Measurements from ENCODE around the gene DFFB. TPM values are rescaled to one million over a fixed set of nuclear protein-coding genes. Genes with fewer than 3 reads are reported as not detected.

Gene DFFB
- total and polyA plus RNA-seq, 2 of the 13 experiments (the other 11 are each of a cell fraction or from before 2014, with no cell fraction given) = 4.6 to 9.3 TPM

GRCh38 chr1:3902111-3902511 is 44.8 kb downstream of the DFFB start:
- BruUV-seq (replicated peaks) = no TSS peak
- ChIA-PET POLR2A (no interaction called here), CTCF (ENCODE audit: low intra/inter-chr PET ratio, low total read pairs) (no interaction called here)
- Histone ChIP-seq H3K4me2 (ENCODE audit: low read depth, low read length) (peak overlapping the region; percentile 64; the same call in 1 of the 2 replicates), H3K27ac (ENCODE audit: extremely low read length, insufficient read depth, low read length) (peak overlapping the region; percentile 57), H3K36me3 (replicated peaks in 1 of 2; ENCODE audit: control insufficient read depth in 1 of 2, insufficient read depth in 2 of 2, low read length in 2 of 2) (no peaks in the 10 kb centered on the region), H3K4me3 (replicated peaks in 1 of 3; ENCODE audit: insufficient read depth in 1 of 3, low read depth in 2 of 3, low read length in 3 of 3) (no peak overlapping the region), H2AFZ (ENCODE audit: low read length) (no peak overlapping the region), H4K20me1 (ENCODE audit: insufficient read depth, low read length) (no peaks in the 10 kb centered on the region), H3K4me1 (ENCODE audit: insufficient read depth, low read length) (peaks cover 58% of the 10 kb centered on the region), H3K27me3 (ENCODE audit: control insufficient read depth in 1 of 2, insufficient read depth in 2 of 2, low read length in 2 of 2) (no peaks in the 10 kb centered on the region; a peak in 1 of 5 replicates), H3K9me3 (ENCODE audit: low read length) (peaks cover 4% of the 10 kb centered on the region; the same call in 1 of the 2 replicates), H3K9ac (ENCODE audit: insufficient read depth, low read depth, low read length) (no peak overlapping the region), H3K79me2 (ENCODE audit: insufficient read depth, low read length) (peaks cover 30% of the 10 kb centered on the region)
- in situ Hi-C loops (cut with HindIII; ENCODE audit: extremely low pct_ligation_motif_present, low pct_unique_long_range_greater_than_20kb) (loop anchor here (25.0 kb wide), 1 partner anchor 160 kb away; no protein-coding TSS in a partner anchor), intact Hi-C loops (cut with micrococcal nuclease; ENCODE audit: unreplicated experiment) (loop anchor here (10.0 kb wide), 1 partner anchor 127 kb away; the partner anchor contains the start of gene SMIM1)
- FAIRE-seq = no peak
- no peak for ATAC-seq
- DNase-seq (ENCODE audit: low spot score) = no peak
- WGBS (ENCODE audit: low lambda C conversion rate) = 94% methylated on average over 15 of the region's 15 CpGs
- no peak for TF ChIP-seq JDP2 (CRISPR knock-in tag; IDR thresholded peaks at IDR 0.05; ENCODE audit: borderline replicate concordance)
- no peak for TF ChIP-seq THYN1 (CRISPR knock-in tag; IDR thresholded peaks at IDR 0.05; ENCODE audit: borderline replicate concordance, low read depth)
- no peak for TF ChIP-seq JUND (CRISPR knock-in tag; IDR thresholded peaks at IDR 0.05)
- TF ChIP-seq ZBTB33 (CRISPR knock-in tag; IDR thresholded peaks at IDR 0.05) = no peak
- no peak for TF ChIP-seq PPARG (CRISPR knock-in tag; conservative IDR thresholded peaks at IDR 0.05)
- no peak for TF ChIP-seq ZNF678 (CRISPR knock-in tag; IDR thresholded peaks at IDR 0.05)
- no peak for TF ChIP-seq TERF1 (CRISPR knock-in tag; IDR thresholded peaks at IDR 0.05)
- no peak for TF ChIP-seq KDM4B (CRISPR knock-in tag; IDR thresholded peaks at IDR 0.05)
- TF ChIP-seq JUN (CRISPR knock-in tag; IDR thresholded peaks at IDR 0.05) = no peak
- no peak for TF ChIP-seq ZNF276 (CRISPR knock-in tag; IDR thresholded peaks at IDR 0.05; ENCODE audit: low read depth)
- TF ChIP-seq ZBTB4 (CRISPR knock-in tag; IDR thresholded peaks at IDR 0.05; ENCODE audit: borderline replicate concordance) = no peak
- no peak for TF ChIP-seq DDIT3 (CRISPR knock-in tag; IDR thresholded peaks at IDR 0.05)
- TF ChIP-seq ZSCAN30 (CRISPR knock-in tag; IDR thresholded peaks at IDR 0.05) = no peak
- TF ChIP-seq FOSL1 (CRISPR knock-in tag; IDR thresholded peaks at IDR 0.05; ENCODE audit: borderline replicate concordance) = no peak
- no peak for TF ChIP-seq PRPF4 (IDR thresholded peaks at IDR 0.05; ENCODE audit: low read depth, low read length, poor library complexity, severe bottlenecking)

All from HepG2 (cell line).